HFFc6 (cell line): ENCODE data around the gene SRCIN1. TPM values are rescaled to one million over a fixed set of nuclear protein-coding genes. Genes with fewer than 3 reads are reported as not detected.
"Not testable (repeated sequence)": the region's sequence is repeated elsewhere in the genome, so short reads cannot be mapped to it uniquely, and the experiment has no call there.

ENCODE experiments used
- DNase-seq: peaks from one replicate; pipeline ENCODE4 v3.0.0-alpha.2; 2018
- H3K27ac Mint-ChIP-seq: 2 replicates; pipeline ENCODE4 v1.8.0; 2020; ENCODE audit warnings: mild to moderate bottlenecking, mixed read lengths
- H3K27me3 Mint-ChIP-seq: 2 replicates; pipeline ENCODE4 v1.8.0; 2021; ENCODE audit warnings: mild to moderate bottlenecking, moderate library complexity, mixed read lengths; ENCODE audit not compliant: insufficient read depth
- H3K36me3 Mint-ChIP-seq: 2 replicates; pipeline ENCODE4 v1.8.0; 2021; ENCODE audit warnings: low read depth, mixed read lengths
- H3K4me1 Mint-ChIP-seq: 2 replicates; pipeline ENCODE4 v1.8.0; 2020; ENCODE audit warnings: low read depth, mixed read lengths
- H3K4me3 Mint-ChIP-seq: 2 replicates; pipeline ENCODE4 v1.8.0; 2020; ENCODE audit warnings: mild to moderate bottlenecking, moderate library complexity, mixed read lengths
- H3K9me3 Mint-ChIP-seq: 2 replicates; pipeline ENCODE4 v1.8.0; 2020; ENCODE audit warnings: mild to moderate bottlenecking, mixed read lengths
- total RNA-seq, 6 experiments: library from RNA; stranded (reverse); fragmentation: NEBNext Ultra II Directional; extraction: Animal tissue kit (Norgen Biotek cat#: 25700); gene quantifications; 2 replicates in 1 of 6; 3 replicates in 5 of 6; pipeline ENCODE4 v1.2.3, GENCODE V29; 2021
- TF ChIP-seq, protein P1 (sequence below): fragments of 200-600 bp; sonication (generic); IDR thresholded peaks from 2 replicates; pipeline ENCODE4 v1.5.0; 2021; ENCODE audit warnings: antibody characterized with exemption, mild to moderate bottlenecking

Gene SRCIN1
- total RNA-seq, 6 experiments from 2014 or later: not detected

DNA sequence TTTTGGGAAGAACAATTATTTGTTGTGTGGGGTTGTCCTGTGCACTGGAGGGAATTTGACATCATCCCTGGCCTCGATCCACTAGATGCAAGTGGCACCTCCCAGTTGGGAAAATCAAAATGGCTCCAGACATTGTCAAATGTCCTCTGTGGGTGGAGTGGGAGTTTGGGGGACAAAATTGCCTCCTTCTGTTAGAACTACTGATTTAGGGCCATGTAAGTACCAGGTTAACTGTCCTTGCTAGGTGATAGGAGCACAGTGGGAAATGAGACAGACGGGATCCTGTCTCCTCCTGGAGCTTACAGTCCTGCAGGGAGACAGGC, 120.6 kb downstream of the SRCIN1 start:
- TF ChIP-seq, protein P1, sequence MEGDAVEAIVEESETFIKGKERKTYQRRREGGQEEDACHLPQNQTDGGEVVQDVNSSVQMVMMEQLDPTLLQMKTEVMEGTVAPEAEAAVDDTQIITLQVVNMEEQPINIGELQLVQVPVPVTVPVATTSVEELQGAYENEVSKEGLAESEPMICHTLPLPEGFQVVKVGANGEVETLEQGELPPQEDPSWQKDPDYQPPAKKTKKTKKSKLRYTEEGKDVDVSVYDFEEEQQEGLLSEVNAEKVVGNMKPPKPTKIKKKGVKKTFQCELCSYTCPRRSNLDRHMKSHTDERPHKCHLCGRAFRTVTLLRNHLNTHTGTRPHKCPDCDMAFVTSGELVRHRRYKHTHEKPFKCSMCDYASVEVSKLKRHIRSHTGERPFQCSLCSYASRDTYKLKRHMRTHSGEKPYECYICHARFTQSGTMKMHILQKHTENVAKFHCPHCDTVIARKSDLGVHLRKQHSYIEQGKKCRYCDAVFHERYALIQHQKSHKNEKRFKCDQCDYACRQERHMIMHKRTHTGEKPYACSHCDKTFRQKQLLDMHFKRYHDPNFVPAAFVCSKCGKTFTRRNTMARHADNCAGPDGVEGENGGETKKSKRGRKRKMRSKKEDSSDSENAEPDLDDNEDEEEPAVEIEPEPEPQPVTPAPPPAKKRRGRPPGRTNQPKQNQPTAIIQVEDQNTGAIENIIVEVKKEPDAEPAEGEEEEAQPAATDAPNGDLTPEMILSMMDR: peak; percentile 47
- peaks cover 23% of the 10 kb centered on the region for H3K36me3 Mint-ChIP-seq
- peaks cover 35% of the 10 kb centered on the region for H3K4me1 Mint-ChIP-seq
- peaks cover 15% of the 10 kb centered on the region for H3K27me3 Mint-ChIP-seq
- H3K9me3 Mint-ChIP-seq: no peaks in the 10 kb centered on the region
- no peak for DNase-seq
- peak overlapping the region; percentile 80 for H3K27ac Mint-ChIP-seq
- peak overlapping the region; percentile 9; the same call in 1 of the 2 replicates for H3K4me3 Mint-ChIP-seq

GRCh38 chr17:38484242-38485145, 121.3 kb downstream of the SRCIN1 start:
- Mint-ChIP-seq H3K27ac (peak overlapping the region; percentile 80), H3K4me3 (peak overlapping the region; percentile 24; the same call in 1 of the 2 replicates), H3K27me3 (peaks cover 16% of the 10 kb centered on the region), H3K36me3 (peaks cover 23% of the 10 kb centered on the region), H3K4me1 (peaks cover 35% of the 10 kb centered on the region)
- peak; percentile 69 for DNase-seq
- TF ChIP-seq, protein P1: peak; percentile 89
- H3K9me3 Mint-ChIP-seq: not testable (repeated sequence)

GRCh38 chr17:38482700-38483043, 123.1 kb downstream of the SRCIN1 start:
- DNase-seq, H3K9me3 Mint-ChIP-seq, H3K4me3 Mint-ChIP-seq: not testable (repeated sequence)
- H3K27ac Mint-ChIP-seq: peak overlapping the region; percentile 61
- peaks cover 16% of the 10 kb centered on the region for H3K27me3 Mint-ChIP-seq
- peaks cover 35% of the 10 kb centered on the region for H3K4me1 Mint-ChIP-seq
- H3K36me3 Mint-ChIP-seq: peaks cover 23% of the 10 kb centered on the region

GRCh38 chr17:38482039-38482699, 123.6 kb downstream of the SRCIN1 start:
- not testable (repeated sequence) for DNase-seq, H3K27ac Mint-ChIP-seq, H3K9me3 Mint-ChIP-seq, H3K4me3 Mint-ChIP-seq
- peaks cover 20% of the 10 kb centered on the region for H3K36me3 Mint-ChIP-seq
- H3K27me3 Mint-ChIP-seq: peaks cover 13% of the 10 kb centered on the region
- H3K4me1 Mint-ChIP-seq: peaks cover 32% of the 10 kb centered on the region

Other genes starting within 250 kb of the SRCIN1 start
- gene ARHGAP23, start 177.5 kb downstream of the SRCIN1 start, total RNA-seq: 100 to 1,000 TPM; 206 to 231 (median 224) TPM
- 1 to 10 TPM in 5 of 6 experiments, under 1 TPM in 1; 0.95 to 1.4 (median 1.3) TPM for gene EPOP, start 69.0 kb upstream of the SRCIN1 start, total RNA-seq
- 10 to 100 TPM; 26.5 to 31.5 (median 30.2) TPM for gene MLLT6, start 99.3 kb upstream of the SRCIN1 start, total RNA-seq
- gene CISD3, start 124.4 kb upstream of the SRCIN1 start, total RNA-seq: 10 to 100 TPM; 35.0 to 38.7 (median 36.6) TPM
- 10 to 100 TPM; 59.7 to 73.5 (median 69.0) TPM for gene PCGF2, start 142.4 kb upstream of the SRCIN1 start, total RNA-seq
- gene PSMB3, start 146.8 kb upstream of the SRCIN1 start, total RNA-seq: 100 to 1,000 TPM; 232 to 273 (median 253) TPM
- 10 to 100 TPM; 48.7 to 61.8 (median 55.5) TPM for gene PIP4K2B, start 193.6 kb upstream of the SRCIN1 start, total RNA-seq
- gene CWC25, start 219.4 kb upstream of the SRCIN1 start, total RNA-seq: 10 to 100 TPM; 11.0 to 13.7 (median 12.9) TPM
- gene RPL23, start 247.8 kb upstream of the SRCIN1 start, total RNA-seq: 1,000 to 10,000 TPM; 1,099 to 1,402 (median 1,310) TPM